ENCODE measurements around the gene LRPPRC.

Gene LRPPRC

DNA sequence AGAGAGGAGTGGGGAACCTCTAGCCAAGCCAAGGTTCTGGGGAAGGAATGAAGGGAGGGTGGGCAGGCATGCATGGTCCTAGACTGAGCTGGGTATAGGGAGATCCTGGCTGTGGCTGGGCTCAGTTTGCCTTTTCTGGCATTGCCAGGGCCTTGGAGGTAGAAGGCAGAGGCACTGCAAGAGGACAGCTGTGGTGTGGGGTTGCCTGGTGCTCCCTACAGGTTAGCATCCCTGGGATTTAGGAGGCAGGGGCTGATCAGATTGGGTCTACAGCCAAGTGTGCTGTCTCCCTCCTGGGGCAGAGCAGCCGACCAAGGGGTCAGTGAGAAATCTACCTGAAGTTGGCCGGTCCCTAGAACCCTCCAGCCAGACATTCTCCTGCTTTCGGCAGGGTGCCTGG lies 141.1 kb downstream of the LRPPRC start:
- no peak for DNase-seq (ENCODE audit: low read depth)

DNA sequence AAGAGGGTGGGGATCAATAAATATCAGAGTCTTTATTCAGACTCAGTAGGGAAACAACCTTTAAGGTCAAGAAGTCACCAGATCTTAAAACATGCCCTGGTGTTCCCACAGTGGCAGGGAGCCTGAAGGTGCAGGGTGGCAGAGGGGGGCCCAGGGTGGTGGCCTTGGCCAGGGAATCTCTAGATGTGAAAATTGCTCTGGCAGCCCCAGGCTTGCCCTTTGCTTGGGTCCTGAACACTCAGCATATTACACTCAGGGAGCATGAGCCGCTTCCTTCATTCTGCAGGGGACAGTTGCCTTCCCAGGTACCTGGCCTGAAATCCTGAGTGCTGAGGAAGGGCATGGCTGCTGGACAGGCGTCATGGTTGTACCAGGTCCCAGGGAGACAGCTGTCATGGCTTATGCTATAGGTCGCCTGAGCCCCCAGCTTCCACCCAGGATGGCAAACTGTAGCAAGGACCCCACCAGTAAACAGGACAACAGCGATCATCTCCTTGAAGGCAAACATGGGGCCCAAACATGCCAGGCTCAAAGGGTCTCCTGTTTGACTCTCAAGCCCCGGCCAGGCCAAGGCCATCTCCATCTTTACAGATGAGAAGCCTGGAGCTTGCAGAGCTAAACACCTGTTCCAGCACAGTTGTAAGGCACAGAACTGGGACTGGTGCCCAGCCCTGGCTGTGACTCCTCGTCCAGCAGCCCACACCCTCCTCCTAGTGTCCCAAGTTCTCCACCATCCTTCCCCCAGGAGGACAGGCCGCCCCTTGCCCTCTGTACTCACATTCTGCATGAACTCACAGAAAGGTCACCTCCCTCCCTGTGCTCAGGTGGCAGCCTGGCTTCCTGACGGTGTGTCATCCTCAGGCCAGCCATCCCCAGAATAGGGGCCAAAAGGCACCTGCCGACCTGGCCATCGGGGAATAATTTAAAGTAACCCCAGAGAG lies 142.4 kb downstream of the LRPPRC start:
- DNase-seq (ENCODE audit: low read depth) = no peak

GRCh38 chr2:43852196-43852730 lies 143.5 kb downstream of the LRPPRC start:
- no peak for DNase-seq (ENCODE audit: low read depth)

- DNase-seq (ENCODE audit: low read depth) = no peak
These were observed 144.5 kb downstream of the LRPPRC start for GRCh38 chr2:43851011-43851980.

GRCh38 chr2:43848214-43848613 lies 147.6 kb downstream of the LRPPRC start:
- DNase-seq (ENCODE audit: low read depth) = no peak

GRCh38 chr2:43846140-43846793 lies 149.5 kb downstream of the LRPPRC start:
- DNase-seq (ENCODE audit: low read depth) = no peak

- no peak for DNase-seq (ENCODE audit: low read depth)
These were observed 150.6 kb downstream of the LRPPRC start for GRCh38 chr2:43845181-43845580.

DNA sequence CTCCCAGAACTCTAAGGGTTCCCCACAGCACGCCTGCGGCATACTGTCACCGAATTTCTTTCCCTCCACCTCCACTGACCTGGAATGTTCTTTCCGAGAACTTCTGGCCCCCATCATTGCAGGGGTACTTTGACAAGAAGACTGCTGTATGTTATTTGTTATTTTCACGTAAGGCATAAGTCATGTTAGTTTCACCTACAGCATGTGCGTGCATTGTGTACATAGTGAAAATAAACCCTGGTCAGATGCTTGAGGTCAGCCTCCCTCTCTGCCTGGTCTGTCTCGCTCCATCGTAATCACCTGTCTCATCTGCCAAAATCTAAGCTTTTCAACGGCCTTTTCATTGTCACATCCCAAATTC lies 152.9 kb downstream of the LRPPRC start:
- no peak for DNase-seq (ENCODE audit: low read depth)

DNA sequence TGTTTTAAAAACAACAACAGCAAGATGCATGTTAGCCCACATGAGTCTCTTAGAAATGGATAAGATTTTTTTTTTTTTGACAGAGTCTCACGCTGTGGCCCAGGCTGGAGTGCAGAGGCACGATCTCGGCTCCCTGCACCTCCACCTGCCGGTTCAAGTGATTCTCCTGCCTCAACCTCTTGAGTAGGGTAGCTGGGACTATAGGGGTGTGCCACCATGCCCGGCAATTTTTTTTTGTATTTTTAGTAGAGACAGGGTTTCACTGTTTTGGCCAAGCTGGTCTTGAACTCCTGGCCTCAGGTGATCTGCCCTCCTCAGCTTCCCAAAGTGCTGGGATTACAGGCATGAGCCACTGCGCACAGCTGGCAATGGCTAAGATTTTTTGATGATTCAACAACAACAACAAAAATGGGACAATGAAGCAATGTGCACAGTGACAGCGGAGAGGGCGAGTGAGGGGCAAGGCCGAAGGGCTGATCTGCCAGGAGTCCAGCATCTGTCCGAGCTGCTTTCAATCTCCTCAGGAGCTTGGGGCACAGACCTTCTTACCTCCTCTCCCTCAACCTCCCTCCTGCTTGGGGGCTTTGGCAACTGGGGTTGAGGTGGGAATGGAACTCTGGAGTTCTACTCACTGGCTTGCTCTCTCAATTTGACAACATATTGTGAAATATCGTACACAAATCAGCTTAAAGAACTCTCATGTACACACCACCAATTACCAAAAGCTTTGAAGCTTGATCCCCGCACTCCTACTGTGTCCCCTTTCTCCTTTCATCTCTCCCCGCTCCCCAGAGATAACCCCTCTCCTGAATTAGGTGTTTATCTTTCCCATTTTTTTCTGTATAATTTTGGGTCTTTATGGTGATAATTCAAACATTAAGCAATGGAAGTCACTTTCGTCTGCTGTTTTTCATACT lies 153.6 kb downstream of the LRPPRC start:
- DNase-seq (ENCODE audit: low read depth) = no peak

DNA sequence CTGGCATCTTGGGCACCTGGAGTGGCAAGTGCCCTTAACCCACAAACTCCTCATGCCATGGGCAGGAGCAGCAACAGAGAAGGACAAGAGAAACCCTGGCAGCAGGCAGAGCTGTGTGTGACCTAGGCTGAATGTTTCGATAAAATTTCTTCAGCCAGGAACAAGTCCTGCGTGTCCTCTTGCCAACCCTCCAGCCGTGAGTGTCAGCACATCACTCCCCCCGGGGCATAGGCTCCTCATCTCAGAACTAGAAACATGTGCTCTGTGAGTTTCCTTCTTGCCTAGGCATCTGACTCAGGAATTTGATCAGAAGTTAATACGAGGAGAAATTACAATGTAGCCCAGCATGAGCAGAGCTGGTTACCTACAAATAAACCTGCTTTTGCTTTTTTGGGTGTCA lies 154.8 kb downstream of the LRPPRC start:
- no peak for DNase-seq (ENCODE audit: low read depth)

- DNase-seq (ENCODE audit: low read depth) = no peak
These were observed 155.8 kb downstream of the LRPPRC start for GRCh38 chr2:43839776-43840564.

- DNase-seq (ENCODE audit: low read depth) = no peak
These were observed 157.1 kb downstream of the LRPPRC start, which contains the start of the genes ABCG5 and ABCG8 for GRCh38 chr2:43838560-43839267. Gene ABCG5 (minus strand): TSS chr2:43838839. CDS start chr2:43838679, 160 bp downstream. Gene ABCG8 (plus strand): TSS chr2:43838971. CDS start chr2:43839054, 83 bp downstream.

GRCh38 chr2:43837831-43838559 lies 157.8 kb downstream of the LRPPRC start:
- DNase-seq (ENCODE audit: low read depth) = no peak

DNA sequence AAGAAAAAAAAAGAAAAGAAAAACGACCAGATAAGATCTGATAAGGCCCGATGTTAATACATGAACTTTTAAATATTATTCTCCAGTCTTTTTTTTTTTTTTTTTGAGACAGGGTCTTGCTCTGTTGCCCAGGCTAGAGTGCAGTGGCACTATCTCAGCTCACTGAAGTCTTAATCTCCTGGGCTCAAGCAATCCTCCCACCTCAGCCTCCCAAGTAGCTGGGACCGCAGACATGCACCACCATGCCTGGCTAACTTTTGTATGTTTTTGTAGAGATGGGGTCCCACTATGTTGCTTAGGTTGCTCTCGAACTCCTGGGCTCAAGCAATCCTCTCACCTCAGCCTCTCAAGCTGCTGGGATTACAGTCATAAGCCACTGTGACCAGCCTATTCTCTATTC lies 158.8 kb downstream of the LRPPRC start:
- no peak for DNase-seq (ENCODE audit: low read depth)

Measured in CMK (cell line).